Neural cell (in vitro differentiated cells): ENCODE measurements around the gene OXSR1. TPM values are rescaled to one million over a fixed set of nuclear protein-coding genes. Genes with fewer than 3 reads are reported as not detected.
"Not testable (repeated sequence)": the region's sequence is repeated elsewhere in the genome, so short reads cannot be mapped to it uniquely, and the experiment has no call there.

Source experiments
- H2AFZ ChIP-seq: fragments of 200-600, 300-800 bp; sonication (generic), shearing (Covaris generic); 2 replicates; pipeline ENCODE4 v1.6.0; 2014; ENCODE audit warnings: low read depth, mild to moderate bottlenecking, antibody characterized with exemption, low read length, moderate library complexity
- H3F3A ChIP-seq: fragments of 200-600 bp; shearing (Covaris generic); 2 replicates; pipeline ENCODE4 v1.6.1; 2016; ENCODE audit warnings: mild to moderate bottlenecking, moderate library complexity, mixed read lengths, antibody characterized with exemption, low read length; ENCODE audit not compliant: insufficient read depth, poor library complexity, severe bottlenecking
- H3K27ac ChIP-seq: fragments of 200-600, 300-800 bp; sonication (generic), shearing (Covaris generic); 2 replicates; pipeline ENCODE4 v1.5.1; 2014; ENCODE audit warnings: mild to moderate bottlenecking, low read length, moderate library complexity
- H3K27me3 ChIP-seq: fragments of 300-800, 200-600 bp; sonication (generic), shearing (Covaris generic); 2 replicates; pipeline ENCODE4 v1.6.0; 2014; ENCODE audit warnings: mild to moderate bottlenecking, low read depth, low read length, moderate library complexity; ENCODE audit not compliant: insufficient read depth
- H3K36me3 ChIP-seq: fragments of 300-800, 200-600 bp; sonication (generic), shearing (Covaris generic); 2 replicates; pipeline ENCODE4 v1.5.1; 2014; ENCODE audit warnings: mild to moderate bottlenecking, antibody characterized with exemption, low read length, moderate library complexity; ENCODE audit not compliant: insufficient read depth
- H3K4me2 ChIP-seq: fragments of 300-800, 200-600 bp; sonication (generic), shearing (Covaris generic); 2 replicates; pipeline ENCODE4 v1.6.0; 2014; ENCODE audit warnings: mild to moderate bottlenecking, low read length
- H3K4me3 ChIP-seq: fragments of 300-800, 200-600 bp; sonication (generic), shearing (Covaris generic); 2 replicates; pipeline ENCODE4 v1.5.1; 2014; ENCODE audit warnings: mild to moderate bottlenecking, low read length, moderate library complexity
- H3K79me2 ChIP-seq: fragments of 200-600 bp; shearing (Covaris generic); replicated peaks from 2 replicates; pipeline ENCODE4 v1.6.0; 2014; ENCODE audit warnings: mild to moderate bottlenecking, low read length, moderate library complexity; ENCODE audit not compliant: insufficient read depth
- H3K9ac ChIP-seq: fragments of 300-800, 200-600 bp; sonication (generic), shearing (Covaris generic); 2 replicates; pipeline ENCODE4 v1.6.1; 2016; ENCODE audit warnings: mild to moderate bottlenecking, low read length, mixed read lengths
- H3K9me2 ChIP-seq: fragments of 200-600 bp; shearing (Covaris generic); 2 replicates; pipeline ENCODE4 v1.6.1; 2016; ENCODE audit warnings: mild to moderate bottlenecking, low read length, mixed read lengths; ENCODE audit not compliant: insufficient read depth
- H3K9me3 ChIP-seq: fragments of 200-600, 300-800 bp; sonication (generic), shearing (Covaris generic); 2 replicates; pipeline ENCODE4 v1.6.1; 2016; ENCODE audit warnings: mild to moderate bottlenecking, mixed run types, low read length, moderate library complexity, mixed read lengths
- H4K20me1 ChIP-seq: fragments of 200-600 bp; shearing (Covaris generic); 2 replicates; pipeline ENCODE4 v1.6.1; 2016; ENCODE audit warnings: mild to moderate bottlenecking, mixed run types; ENCODE audit not compliant: insufficient read depth
- CTCF ChIP-seq: fragments of 450-650 bp; IDR thresholded peaks from 2 replicates; pipeline ENCODE4 v1.5.1; 2014; ENCODE audit warnings: antibody characterized with exemption, mild to moderate bottlenecking, moderate library complexity; ENCODE audit not compliant: poor library complexity, severe bottlenecking
- EP300 ChIP-seq: fragments of 450-650 bp; conservative IDR thresholded peaks from 2 replicates; pipeline ENCODE4 v1.6.1; 2014; ENCODE audit warnings: antibody characterized with exemption, mild to moderate bottlenecking, moderate library complexity; ENCODE audit not compliant: poor library complexity, severe bottlenecking
- EZH2 ChIP-seq: fragments of 200-600, 300-800 bp; shearing (Covaris generic), sonication (generic); IDR thresholded peaks from 2 replicates; pipeline ENCODE4 v1.6.1; 2014; ENCODE audit warnings: antibody characterized with exemption, low read length, borderline replicate concordance, mild to moderate bottlenecking; ENCODE audit not compliant: insufficient read depth, poor library complexity, severe bottlenecking
- MXI1 ChIP-seq: fragments of 450-650 bp; conservative IDR thresholded peaks from 2 replicates; pipeline ENCODE4 v1.6.1; 2014; ENCODE audit warnings: antibody characterized with exemption, mild to moderate bottlenecking; ENCODE audit not compliant: poor library complexity, severe bottlenecking
- POLR2AphosphoS5 ChIP-seq: IDR thresholded peaks from 2 replicates; pipeline ENCODE4 v1.6.1; 2012
- RAD21 ChIP-seq: fragments of 450-650 bp; conservative IDR thresholded peaks from 2 replicates; pipeline ENCODE4 v1.6.1; 2014; ENCODE audit warnings: antibody characterized with exemption, mild to moderate bottlenecking, moderate library complexity
- REST ChIP-seq: IDR thresholded peaks from 2 replicates; pipeline ENCODE4 v1.6.1; 2012; ENCODE audit warnings: borderline replicate concordance
- SMC3 ChIP-seq: fragments of 450-650 bp; conservative IDR thresholded peaks from 2 replicates; pipeline ENCODE4 v1.6.1; 2014; ENCODE audit warnings: antibody characterized with exemption, mild to moderate bottlenecking, moderate library complexity; ENCODE audit not compliant: poor library complexity
- TAF1 ChIP-seq: IDR thresholded peaks from 2 replicates; pipeline ENCODE4 v1.6.1; 2012; ENCODE audit warnings: low read depth
- polyA plus RNA-seq: library from polyadenylated mRNA; depleted of rRNA; stranded (reverse); fragments of >200 nt; gene quantifications from 2 replicates; pipeline ENCODE4 v1.2.3, GENCODE V29; 2014

OXSR1 gene
- polyA plus RNA-seq, 1 donor from 2014 or later: 50.8 TPM

GRCh38 chr3:38297053-38297452, 131.7 kb downstream of the OXSR1 start:
- H3K36me3 ChIP-seq, H2AFZ ChIP-seq, H3K79me2 ChIP-seq, H4K20me1 ChIP-seq, H3K9me2 ChIP-seq, H3F3A ChIP-seq, H3K9me3 ChIP-seq, H3K27ac ChIP-seq, H3K9ac ChIP-seq, H3K27me3 ChIP-seq, H3K4me3 ChIP-seq, H3K4me2 ChIP-seq: not testable (repeated sequence)

- no peaks in the 10 kb centered on the region for H3K27me3 ChIP-seq
- H4K20me1 ChIP-seq: no peaks in the 10 kb centered on the region
- H3K4me2 ChIP-seq: no peak overlapping the region
- no peaks in the 10 kb centered on the region for H3F3A ChIP-seq
- no peaks in the 10 kb centered on the region for H3K9me3 ChIP-seq
- no peak overlapping the region for H2AFZ ChIP-seq
- no peaks in the 10 kb centered on the region for H3K36me3 ChIP-seq
- H3K79me2 ChIP-seq: no peaks in the 10 kb centered on the region
- H3K27ac ChIP-seq: no peak overlapping the region
- TF ChIP-seq RAD21 (no peak), REST (no peak), SMC3 (no peak)
- H3K9ac ChIP-seq: no peak overlapping the region
- H3K4me3 ChIP-seq: no peak overlapping the region
- H3K9me2 ChIP-seq: no peaks in the 10 kb centered on the region
Measured at GRCh38 chr3:38297537-38297936, 132.2 kb downstream of the OXSR1 start.

- Histone ChIP-seq H4K20me1 (no peaks in the 10 kb centered on the region), H3K4me3 (no peak overlapping the region), H3F3A (no peaks in the 10 kb centered on the region), H3K9me2 (no peaks in the 10 kb centered on the region), H3K27me3 (no peaks in the 10 kb centered on the region), H3K9ac (no peak overlapping the region), H3K9me3 (no peaks in the 10 kb centered on the region), H2AFZ (no peak overlapping the region), H3K36me3 (no peaks in the 10 kb centered on the region), H3K4me2 (no peak overlapping the region), H3K27ac (no peak overlapping the region), H3K79me2 (no peaks in the 10 kb centered on the region)
- TF ChIP-seq EP300 (no peak), POLR2AphosphoS5 (no peak), TAF1 (no peak), CTCF (peak; percentile 54), EZH2 (no peak), MXI1 (no peak), RAD21 (peak; percentile 12), SMC3 (no peak), REST (no peak)
Measured at GRCh38 chr3:38297947-38298711, 132.8 kb downstream of the OXSR1 start.
